Subcutaneous abdominal adipose tissue (tissue), 5 donors: ENCODE measurements around the gene RBM18.

Source experiments
- H3K27ac ChIP-seq: one replicate; pipeline ENCODE4 v1.7.0; 2013; ENCODE audit warnings: low read depth, mild to moderate bottlenecking, inconsistent platforms, low read length, moderate library complexity
- H3K27me3 ChIP-seq, 5 donors: one replicate each; pipeline ENCODE4 v1.7.0; 2013; ENCODE audit warnings: low read length in 5 of 5, inconsistent platforms in 1 of 5; ENCODE audit not compliant: control insufficient read depth in 5 of 5, insufficient read depth in 4 of 5
- H3K36me3 ChIP-seq, 5 donors: one replicate each; pipeline ENCODE4 v1.7.0; 2013; ENCODE audit warnings: low read length in 5 of 5; ENCODE audit not compliant: control insufficient read depth in 5 of 5, insufficient read depth in 5 of 5
- H3K4me1 ChIP-seq, 5 donors: one replicate each; pipeline ENCODE4 v1.7.0; 2013; ENCODE audit warnings: low read length in 5 of 5, mild to moderate bottlenecking in 3 of 5, moderate library complexity in 1 of 5; ENCODE audit not compliant: control insufficient read depth in 5 of 5, insufficient read depth in 5 of 5
- H3K4me3 ChIP-seq, 5 donors: one replicate each; pipeline ENCODE4 v1.7.0; 2013; ENCODE audit warnings: low read length in 5 of 5, low read depth in 1 of 5
- H3K9ac ChIP-seq, 5 donors: one replicate each; pipeline ENCODE4 v1.7.0; 2013; ENCODE audit warnings: low read length in 5 of 5, mild to moderate bottlenecking in 4 of 5, moderate library complexity in 3 of 5
- H3K9me3 ChIP-seq, 5 donors: one replicate each; pipeline ENCODE4 v1.7.0; 2013; ENCODE audit warnings: low read length in 5 of 5; ENCODE audit not compliant: control insufficient read depth in 5 of 5
- donor health status: healthy.
- donor health status: healthy.
- donor health status: healthy.
- donor health status: healthy.
- donor health status: healthy.

RBM18 gene

DNA sequence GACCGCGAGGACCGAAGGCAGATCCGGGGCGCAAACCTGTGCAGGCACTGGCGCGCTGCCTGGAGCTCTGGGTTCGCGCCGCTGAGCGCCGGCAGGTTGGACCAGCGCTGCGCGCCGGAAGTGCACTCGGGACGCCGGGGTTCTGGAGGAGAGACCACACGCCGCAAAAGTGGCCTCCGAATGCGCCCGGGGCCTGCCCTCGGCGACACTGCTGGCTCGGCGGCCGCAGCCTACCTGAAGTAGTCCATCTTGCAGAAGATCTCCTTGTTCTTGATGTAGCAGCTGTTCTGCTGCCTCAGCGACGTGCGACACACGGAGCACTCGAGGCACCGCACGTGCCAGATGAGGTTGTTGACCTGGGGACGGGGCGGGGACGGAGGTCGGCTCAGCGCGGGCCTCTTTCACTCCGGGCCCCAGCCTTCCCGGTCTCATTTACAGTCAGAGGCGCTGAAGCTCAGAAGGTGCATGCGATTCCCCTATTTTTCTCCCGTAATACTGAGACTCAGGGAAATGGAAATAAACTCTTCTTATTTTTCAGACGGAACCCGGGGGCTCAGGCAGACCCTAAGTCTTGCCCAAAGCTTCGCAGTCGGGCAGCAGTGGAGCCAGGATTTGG lies 38.4 kb downstream of the RBM18 start:
- Histone ChIP-seq H3K4me3 (peak overlapping the region in 2 of 5 donors; percentile 17 to 43), H3K9ac (no peak overlapping the region), H3K27ac (no peak overlapping the region), H3K9me3 (no peaks in the 10 kb centered on the region), H3K4me1 (peaks cover 1 to 49% (median 37%) of the 10 kb centered on the region in 5 donors), H3K27me3 (peaks cover 56 to 85% (median 70%) of the 10 kb centered on the region in 5 donors), H3K36me3 (no peaks in the 10 kb centered on the region)

GRCh38 chr9:122225312-122226141 lies 39.1 kb downstream of the RBM18 start:
- H3K9ac ChIP-seq = no peak overlapping the region
- peaks cover 1 to 49% (median 37%) of the 10 kb centered on the region in 5 donors for H3K4me1 ChIP-seq
- H3K36me3 ChIP-seq = no peaks in the 10 kb centered on the region
- H3K4me3 ChIP-seq = peak overlapping the region in 2 of 5 donors; percentile 17
- H3K27ac ChIP-seq = no peak overlapping the region
- H3K27me3 ChIP-seq = peaks cover 58 to 86% (median 73%) of the 10 kb centered on the region in 5 donors
- no peaks in the 10 kb centered on the region for H3K9me3 ChIP-seq

DNA sequence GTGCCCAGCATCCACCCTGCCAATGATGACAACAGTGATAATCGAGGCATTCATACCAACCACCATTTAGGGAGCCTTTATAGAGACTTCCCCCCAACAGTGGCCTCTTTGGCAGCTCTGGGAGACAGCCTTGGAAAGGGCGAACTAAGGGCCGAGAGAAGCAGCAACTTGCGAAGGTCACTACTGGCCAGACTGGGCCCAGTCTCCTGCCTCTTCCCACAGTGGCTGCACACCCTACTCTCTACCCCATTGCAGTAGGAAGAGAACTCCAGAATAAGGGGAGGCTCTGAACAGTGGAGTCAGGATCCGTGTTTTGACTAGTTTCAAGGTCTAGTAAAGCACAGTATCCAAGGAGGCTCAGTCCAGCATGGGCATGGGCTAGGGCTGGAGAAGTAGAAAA lies 41.2 kb downstream of the RBM18 start:
- Histone ChIP-seq H3K9me3 (no peaks in the 10 kb centered on the region), H3K27ac (no peak overlapping the region), H3K4me1 (peaks cover 8 to 65% (median 51%) of the 10 kb centered on the region in 5 donors), H3K4me3 (no peak overlapping the region), H3K27me3 (peaks cover 58 to 89% (median 79%) of the 10 kb centered on the region in 5 donors), H3K36me3 (no peaks in the 10 kb centered on the region), H3K9ac (no peak overlapping the region)

DNA sequence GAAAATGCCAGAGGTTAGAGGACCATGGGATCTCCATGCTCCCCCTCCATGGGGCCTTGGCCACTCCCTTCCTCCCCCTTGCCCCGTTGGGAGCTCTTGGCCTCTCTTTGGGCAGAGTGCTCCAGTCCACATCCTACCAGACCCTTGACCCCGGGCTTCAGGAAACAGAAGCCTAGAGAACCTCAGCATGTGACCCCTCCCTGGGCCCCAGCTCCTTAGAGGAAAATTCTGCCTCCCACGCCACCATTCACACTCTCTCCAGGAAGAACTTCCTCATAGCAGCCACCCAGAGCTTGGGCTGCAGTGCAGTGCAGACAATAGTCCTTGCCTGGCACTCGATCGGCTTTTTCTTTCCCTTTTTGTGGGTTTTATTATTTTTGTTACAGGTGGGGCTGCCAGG lies 41.8 kb downstream of the RBM18 start:
- peak overlapping the region in 1 of 5 donors; percentile 9 for H3K4me3 ChIP-seq
- H3K4me1 ChIP-seq = peaks cover 8 to 67% (median 47%) of the 10 kb centered on the region in 5 donors

GRCh38 chr9:122221183-122221811 lies 43.3 kb downstream of the RBM18 start:
- Histone ChIP-seq H3K4me1 (peaks cover 8 to 63% (median 35%) of the 10 kb centered on the region in 5 donors), H3K36me3 (peaks cover 0 to 2% (median 0%) of the 10 kb centered on the region in 5 donors), H3K9me3 (no peaks in the 10 kb centered on the region), H3K27ac (no peak overlapping the region), H3K9ac (no peak overlapping the region), H3K27me3 (peaks cover 64 to 92% (median 77%) of the 10 kb centered on the region in 5 donors), H3K4me3 (no peak overlapping the region)

More for the DNA sequence above, 41.8 kb downstream of the RBM18 start:
- Histone ChIP-seq H3K27me3 (peaks cover 64 to 90% (median 86%) of the 10 kb centered on the region in 5 donors), H3K9ac (no peak overlapping the region), H3K9me3 (no peaks in the 10 kb centered on the region), H3K27ac (no peak overlapping the region), H3K36me3 (no peaks in the 10 kb centered on the region)

- peaks cover 0 to 2% (median 0%) of the 10 kb centered on the region in 5 donors for H3K36me3 ChIP-seq
- peaks cover 58 to 89% (median 76%) of the 10 kb centered on the region in 5 donors for H3K27me3 ChIP-seq
- H3K4me1 ChIP-seq = peaks cover 8 to 57% (median 29%) of the 10 kb centered on the region in 5 donors
- H3K9me3 ChIP-seq = no peaks in the 10 kb centered on the region
- no peak overlapping the region for H3K27ac ChIP-seq
- no peak overlapping the region for H3K9ac ChIP-seq
- no peak overlapping the region for H3K4me3 ChIP-seq
Measured at GRCh38 chr9:122220673-122221182, 43.9 kb downstream of the RBM18 start.

DNA sequence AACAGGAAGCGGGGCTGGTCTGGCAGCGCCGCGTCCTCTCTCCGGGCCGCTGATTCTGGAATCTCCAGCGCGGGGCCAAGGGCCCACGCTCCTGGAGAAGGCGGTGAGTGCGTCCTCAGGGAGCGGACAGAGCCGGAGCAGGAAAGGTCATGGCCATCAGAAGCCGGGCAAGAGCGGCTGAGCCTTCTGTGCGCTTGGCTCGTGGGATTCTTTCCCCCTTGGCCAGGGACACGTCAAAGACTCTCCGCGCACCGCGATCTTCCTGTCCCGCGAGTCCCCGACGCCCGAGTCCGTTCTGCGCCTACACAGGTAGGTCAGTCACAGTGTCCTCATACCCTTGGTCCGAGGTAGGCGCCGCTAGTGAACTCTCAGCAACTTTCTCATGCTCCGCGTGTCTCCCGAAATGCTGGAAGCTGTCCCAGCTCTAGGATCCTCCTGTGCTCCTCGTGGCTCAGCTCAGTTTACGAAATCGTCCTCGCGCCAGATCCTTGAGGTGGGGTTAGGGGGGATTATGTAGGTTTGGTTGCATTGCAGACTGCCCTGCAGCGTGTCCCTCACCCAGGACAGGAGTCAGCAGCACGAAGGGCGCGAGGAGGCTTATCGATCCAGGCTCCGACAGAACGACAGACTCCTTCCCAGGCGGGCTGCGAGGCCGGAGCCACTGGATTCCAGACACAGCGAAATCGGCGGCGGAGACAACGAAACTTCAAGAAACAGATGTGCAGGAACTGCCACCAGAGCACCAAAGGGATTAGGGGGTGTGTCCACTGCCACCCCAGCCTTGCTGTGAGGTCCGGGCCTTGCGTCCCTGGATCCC lies 44.6 kb downstream of the RBM18 start:
- Histone ChIP-seq H3K36me3 (peaks cover 0 to 2% (median 0%) of the 10 kb centered on the region in 5 donors), H3K4me1 (peaks cover 8 to 51% (median 28%) of the 10 kb centered on the region in 5 donors), H3K27ac (no peak overlapping the region), H3K27me3 (peaks cover 52 to 86% (median 74%) of the 10 kb centered on the region in 5 donors), H3K9me3 (no peaks in the 10 kb centered on the region), H3K4me3 (peak overlapping the region; percentile 5 to 65 (median 42)), H3K9ac (no peak overlapping the region)

GRCh38 chr9:122218935-122219855 lies 45.4 kb downstream of the RBM18 start:
- no peak overlapping the region for H3K9ac ChIP-seq
- peaks cover 0 to 2% (median 0%) of the 10 kb centered on the region in 5 donors for H3K36me3 ChIP-seq
- peaks cover 51 to 83% (median 74%) of the 10 kb centered on the region in 5 donors for H3K27me3 ChIP-seq
- H3K27ac ChIP-seq = no peak overlapping the region
- H3K4me3 ChIP-seq = peak overlapping the region in 4 of 5 donors; percentile 5 to 50 (median 36)
- no peaks in the 10 kb centered on the region for H3K9me3 ChIP-seq
- peaks cover 8 to 52% (median 30%) of the 10 kb centered on the region in 5 donors for H3K4me1 ChIP-seq
